Liver (tissue), 9 donors: ENCODE measurements around the gene ARHGAP6. TPM values are rescaled to one million over a fixed set of nuclear protein-coding genes. Genes with fewer than 3 reads are reported as not detected.

Source experiments
- DNase-seq: peaks from one replicate; pipeline ENCODE4 v3.0.0-alpha.2; 2017; ENCODE audit warnings: low spot score
- H3K27ac ChIP-seq, 2 donors: one replicate each; pipeline ENCODE4 v1.7.0; 2013; ENCODE audit warnings: inconsistent platforms in 2 of 2, low read length in 2 of 2, control low read depth in 1 of 2, low read depth in 1 of 2, mild to moderate bottlenecking in 1 of 2
- H3K27me3 ChIP-seq, 4 donors: one replicate each; pipeline versions ENCODE4 v1.6.1 to v1.7.0; 2013; ENCODE audit warnings: low read length in 3 of 4, inconsistent platforms in 1 of 4, mild to moderate bottlenecking in 1 of 4, moderate library complexity in 1 of 4; ENCODE audit not compliant: control insufficient read depth in 4 of 4, insufficient read depth in 4 of 4
- H3K36me3 ChIP-seq, 4 donors: one replicate each; pipeline versions ENCODE4 v1.6.1 to v1.7.0; 2013; ENCODE audit warnings: low read length in 3 of 4, mild to moderate bottlenecking in 3 of 4, low read depth in 1 of 4, moderate library complexity in 1 of 4; ENCODE audit not compliant: control insufficient read depth in 4 of 4, insufficient read depth in 3 of 4
- H3K4me1 ChIP-seq, 4 donors: one replicate each; pipeline versions ENCODE4 v1.6.1 to v1.7.0; 2013; ENCODE audit warnings: low read length in 3 of 4, mild to moderate bottlenecking in 3 of 4, moderate library complexity in 1 of 4; ENCODE audit not compliant: control insufficient read depth in 4 of 4, insufficient read depth in 4 of 4
- H3K4me3 ChIP-seq, 3 donors: one replicate each; pipeline versions ENCODE4 v1.6.1 to v1.7.0; 2013; ENCODE audit warnings: low read length in 3 of 3, control low read depth in 1 of 3, low read depth in 1 of 3, mild to moderate bottlenecking in 1 of 3
- H3K9ac ChIP-seq, 2 donors: one replicate each; pipeline ENCODE4 v1.7.0; 2013; ENCODE audit warnings: low read length in 2 of 2, mild to moderate bottlenecking in 2 of 2, moderate library complexity in 2 of 2, control low read depth in 1 of 2, low read depth in 1 of 2
- H3K9me3 ChIP-seq, 4 donors: one replicate each; pipeline versions ENCODE4 v1.6.1 to v1.7.0; 2013; ENCODE audit warnings: low read length in 3 of 4; ENCODE audit not compliant: control insufficient read depth in 4 of 4
- CTCF ChIP-seq: fragments of 150-350 bp; IDR thresholded peaks from 2 replicates; pipeline ENCODE4 v1.5.1; 2017; ENCODE audit warnings: improper control_type of control experiment, low read depth, low read length; ENCODE audit not compliant: missing input control
- EGR1 ChIP-seq, 2 donors: IDR thresholded peaks; 2 replicates each; pipeline ENCODE4 v1.6.1; 2016 to 2018; ENCODE audit warnings: antibody characterized with exemption in 2 of 2, low read depth in 2 of 2
- FOXA1 ChIP-seq: IDR thresholded peaks from 2 replicates; pipeline ENCODE4 v1.6.1; 2016; ENCODE audit warnings: antibody characterized with exemption
- FOXA2 ChIP-seq: IDR thresholded peaks from 2 replicates; pipeline ENCODE4 v1.6.1; 2016; ENCODE audit warnings: antibody characterized with exemption
- GABPA ChIP-seq, 2 donors: IDR thresholded peaks in 1 of 2; conservative IDR thresholded peaks in 1 of 2; 2 replicates each; pipeline ENCODE4 v1.6.1; 2016; ENCODE audit warnings: antibody characterized with exemption in 2 of 2, mild to moderate bottlenecking in 1 of 2, moderate library complexity in 1 of 2
- HNF4A ChIP-seq, 2 donors: conservative IDR thresholded peaks; 2 replicates each; pipeline ENCODE4 v1.6.1; 2016; ENCODE audit warnings: antibody characterized with exemption in 2 of 2, mild to moderate bottlenecking in 2 of 2
- HNF4G ChIP-seq: IDR thresholded peaks from 2 replicates; pipeline ENCODE4 v1.6.1; 2016; ENCODE audit warnings: antibody characterized with exemption
- JUND ChIP-seq, 2 donors: IDR thresholded peaks; 2 replicates each; pipeline ENCODE4 v1.6.1; 2016; ENCODE audit warnings: antibody characterized with exemption in 2 of 2
- NR2F2 ChIP-seq: IDR thresholded peaks from 2 replicates; pipeline ENCODE4 v1.6.1; 2016; ENCODE audit warnings: antibody characterized with exemption
- RXRA ChIP-seq, 2 donors: IDR thresholded peaks; 2 replicates each; pipeline ENCODE4 v1.6.1; 2017 to 2018; ENCODE audit warnings: antibody characterized with exemption in 2 of 2, mild to moderate bottlenecking in 1 of 2
- SP1 ChIP-seq: IDR thresholded peaks from 2 replicates; pipeline ENCODE4 v1.6.1; 2018; ENCODE audit warnings: antibody characterized with exemption, mild to moderate bottlenecking
- TAF1 ChIP-seq: conservative IDR thresholded peaks from 2 replicates; pipeline ENCODE4 v1.6.1; 2016; ENCODE audit warnings: antibody characterized with exemption, mild to moderate bottlenecking
- YY1 ChIP-seq: IDR thresholded peaks from 2 replicates; pipeline ENCODE4 v1.6.1; 2016; ENCODE audit warnings: antibody characterized with exemption, mild to moderate bottlenecking
- WGBS: extraction: QIAGEN DNeasy Blood & Tissue Kit; methylation state at CpG from one replicate; pipeline ENCODE4 v1.1.7; 2013; 5-methylcytosine and 5-hydroxymethylcytosine counted together
- polyA plus RNA-seq, 2 donors: library from polyadenylated mRNA; stranded (reverse) in 1 of 2; unstranded in 1 of 2; fragments of 200-250 nt in 1 of 2; fragments of >200 nt in 1 of 2; fragmentation: Nextera tagmentation in 1 of 2; extraction: Ambion mirVana in 1 of 2; gene quantifications; one replicate each; pipeline versions ENCODE4 v1.2.1 to v1.2.3, GENCODE V29; 2013 to 2015
- total RNA-seq, 2 donors: library from RNA; depleted of rRNA; stranded (reverse); fragments of >200 nt; gene quantifications; one replicate each; pipeline ENCODE4 v1.2.3, GENCODE V29; 2014
- TF ChIP-seq, protein P1 (sequence below): IDR thresholded peaks from 2 replicates; pipeline ENCODE4 v1.6.1; 2016; ENCODE audit warnings: antibody characterized with exemption
- donor health status: healthy.
- donor health status: healthy.
- donor health status: healthy.
- donor health status: healthy.
- donor health status: healthy.

The ARHGAP6 gene
- total and polyA plus RNA-seq, 4 donors: 0.10 to 2.2 (median 0.65) TPM

DNA sequence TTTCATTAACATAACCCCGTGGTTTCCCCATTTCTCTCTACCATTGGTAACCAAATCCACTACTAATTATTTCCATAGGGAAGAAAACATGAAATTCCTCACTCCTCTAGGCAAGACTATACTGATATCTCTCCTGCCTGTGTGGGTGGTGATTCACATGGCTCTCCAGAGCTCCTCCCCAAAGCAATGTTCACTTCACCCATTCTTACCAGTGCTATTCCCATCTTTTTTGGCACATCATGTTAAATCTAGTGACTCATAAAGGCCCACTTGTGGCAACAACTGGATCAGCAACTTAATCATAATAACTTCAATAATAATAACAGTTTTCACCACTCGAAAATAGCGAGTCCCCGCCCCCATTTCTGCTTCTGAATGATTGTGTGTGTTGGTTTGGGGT lies 560.6 kb downstream of the ARHGAP6 start:
- Histone ChIP-seq H3K27me3 (no peaks in the 10 kb centered on the region), H3K4me1 (peaks cover 0 to 6% (median 4%) of the 10 kb centered on the region in 4 donors), H3K9me3 (no peaks in the 10 kb centered on the region), H3K9ac (no peak overlapping the region), H3K36me3 (no peaks in the 10 kb centered on the region), H3K27ac (no peak overlapping the region), H3K4me3 (no peak overlapping the region)
- no peak for TF ChIP-seq CTCF
- no peak for TF ChIP-seq GABPA (IDR thresholded peaks at IDR 0.05 in 1 of 2, conservative IDR thresholded peaks at IDR 0.05 in 1 of 2)
- TF ChIP-seq TAF1: no peak
- no peak for TF ChIP-seq HNF4G
- DNase-seq: no peak
- 98% methylated on average over 4 of the region's 4 CpGs for WGBS

- no peak for TF ChIP-seq JUND (IDR thresholded peaks at IDR 0.05)
- TF ChIP-seq, protein P1, sequence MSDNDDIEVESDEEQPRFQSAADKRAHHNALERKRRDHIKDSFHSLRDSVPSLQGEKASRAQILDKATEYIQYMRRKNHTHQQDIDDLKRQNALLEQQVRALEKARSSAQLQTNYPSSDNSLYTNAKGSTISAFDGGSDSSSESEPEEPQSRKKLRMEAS: no peak
- TF ChIP-seq FOXA2: no peak
- no peak for TF ChIP-seq RXRA (IDR thresholded peaks at IDR 0.05)
- no peak overlapping the region for H3K4me3 ChIP-seq
- H3K36me3 ChIP-seq: no peaks in the 10 kb centered on the region
- 86% methylated on average over 2 of the region's 2 CpGs for WGBS
- H3K9ac ChIP-seq: no peak overlapping the region
- no peak for DNase-seq
- no peaks in the 10 kb centered on the region for H3K27me3 ChIP-seq
- H3K27ac ChIP-seq: no peak overlapping the region
- H3K4me1 ChIP-seq: peaks cover 0 to 7% (median 4%) of the 10 kb centered on the region in 4 donors
- no peaks in the 10 kb centered on the region for H3K9me3 ChIP-seq
Measured at GRCh38 chrX:11103751-11104150, 562.0 kb downstream of the ARHGAP6 start.

DNA sequence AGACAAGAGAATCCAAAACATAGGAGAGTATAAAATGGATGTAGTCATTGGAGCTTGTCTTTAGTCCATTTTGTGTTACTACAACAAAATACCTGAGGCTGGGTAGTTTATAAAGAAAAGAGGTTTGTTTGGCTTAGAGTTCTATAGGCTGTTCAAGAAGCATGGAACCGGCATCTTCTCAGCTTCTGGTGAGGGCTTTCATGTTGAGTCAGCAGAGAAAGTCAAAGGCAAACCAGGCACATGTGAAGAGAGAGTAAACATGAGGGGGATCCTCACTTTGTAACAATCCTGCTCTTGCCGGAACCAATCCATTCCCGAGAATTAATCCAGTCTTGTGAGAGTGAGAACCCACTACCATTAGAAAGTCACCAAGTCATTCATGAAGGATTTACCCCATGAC lies 562.7 kb downstream of the ARHGAP6 start:
- H3K36me3 ChIP-seq: no peaks in the 10 kb centered on the region
- no peak overlapping the region for H3K9ac ChIP-seq
- WGBS: 93% methylated on average over 3 of the region's 3 CpGs
- H3K9me3 ChIP-seq: no peaks in the 10 kb centered on the region
- H3K4me1 ChIP-seq: peaks cover 0 to 7% (median 4%) of the 10 kb centered on the region in 4 donors
- no peak overlapping the region for H3K27ac ChIP-seq
- H3K27me3 ChIP-seq: no peaks in the 10 kb centered on the region
- no peak for TF ChIP-seq SP1
- TF ChIP-seq FOXA1: no peak
- no peak for TF ChIP-seq RXRA (IDR thresholded peaks at IDR 0.05)
- no peak for TF ChIP-seq CTCF
- no peak for TF ChIP-seq NR2F2
- TF ChIP-seq GABPA (IDR thresholded peaks at IDR 0.05 in 1 of 2, conservative IDR thresholded peaks at IDR 0.05 in 1 of 2): no peak
- no peak for TF ChIP-seq TAF1
- TF ChIP-seq, protein P1: no peak
- TF ChIP-seq YY1: no peak
- TF ChIP-seq JUND (IDR thresholded peaks at IDR 0.05): no peak
- no peak for TF ChIP-seq EGR1 (IDR thresholded peaks at IDR 0.05; ENCODE audit: low read depth in 2 of 2)
- TF ChIP-seq FOXA2: no peak
- TF ChIP-seq HNF4A (conservative IDR thresholded peaks at IDR 0.05): no peak
- H3K4me3 ChIP-seq: no peak overlapping the region
- no peak for DNase-seq
